GM18909 (cell line): ENCODE measurements around the gene PBRM1.

Experiments used
- ATAC-seq: cut with Tn5 transposase; IDR thresholded peaks from one replicate; pipeline ENCODE4 v1.9.1; 2021; ENCODE audit warnings: mild to moderate bottlenecking; ENCODE audit not compliant: unreplicated experiment, poor library complexity

The PBRM1 gene

DNA sequence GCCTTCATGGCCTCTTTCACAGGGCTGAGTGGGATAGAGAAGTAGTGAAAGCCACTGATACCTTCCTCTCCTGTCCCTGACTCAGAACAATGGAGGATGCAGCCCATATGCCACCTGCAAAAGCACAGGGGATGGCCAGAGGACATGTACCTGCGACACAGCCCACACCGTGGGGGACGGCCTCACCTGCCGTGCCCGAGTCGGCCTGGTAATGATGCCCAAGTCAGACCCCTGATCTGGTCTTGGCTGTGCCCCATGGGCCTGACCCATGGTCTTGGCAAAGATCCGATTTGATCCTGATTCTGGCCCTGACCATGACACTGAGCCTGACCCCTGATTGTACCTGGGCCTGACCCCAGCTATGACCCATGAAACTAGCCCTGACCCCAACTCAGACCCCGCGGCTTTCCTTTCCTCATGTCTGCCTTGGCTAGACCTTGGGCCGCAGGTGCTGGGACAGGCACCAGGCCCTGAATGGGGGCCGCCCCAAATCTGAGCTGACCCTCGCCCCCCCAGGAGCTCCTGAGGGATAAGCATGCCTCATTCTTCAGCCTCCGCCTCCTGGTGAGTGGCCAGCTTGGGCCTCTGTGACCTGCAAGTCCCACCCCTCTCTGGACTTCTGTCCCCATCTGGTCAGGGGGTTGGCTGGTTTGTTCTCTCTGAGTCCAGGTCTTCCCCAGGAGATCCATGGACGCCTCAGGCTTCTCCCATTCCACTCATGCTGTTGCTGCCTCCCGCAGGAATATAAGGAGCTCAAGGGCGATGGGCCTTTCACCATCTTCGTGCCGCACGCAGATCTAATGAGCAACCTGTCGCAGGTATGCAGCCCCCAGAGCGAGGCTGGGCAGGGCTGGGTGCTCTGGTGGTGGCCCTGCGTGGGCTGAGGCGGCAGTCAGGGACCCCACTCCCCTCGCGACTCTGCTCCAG, 167.7 kb downstream of the PBRM1 start:
- no peak for ATAC-seq

DNA sequence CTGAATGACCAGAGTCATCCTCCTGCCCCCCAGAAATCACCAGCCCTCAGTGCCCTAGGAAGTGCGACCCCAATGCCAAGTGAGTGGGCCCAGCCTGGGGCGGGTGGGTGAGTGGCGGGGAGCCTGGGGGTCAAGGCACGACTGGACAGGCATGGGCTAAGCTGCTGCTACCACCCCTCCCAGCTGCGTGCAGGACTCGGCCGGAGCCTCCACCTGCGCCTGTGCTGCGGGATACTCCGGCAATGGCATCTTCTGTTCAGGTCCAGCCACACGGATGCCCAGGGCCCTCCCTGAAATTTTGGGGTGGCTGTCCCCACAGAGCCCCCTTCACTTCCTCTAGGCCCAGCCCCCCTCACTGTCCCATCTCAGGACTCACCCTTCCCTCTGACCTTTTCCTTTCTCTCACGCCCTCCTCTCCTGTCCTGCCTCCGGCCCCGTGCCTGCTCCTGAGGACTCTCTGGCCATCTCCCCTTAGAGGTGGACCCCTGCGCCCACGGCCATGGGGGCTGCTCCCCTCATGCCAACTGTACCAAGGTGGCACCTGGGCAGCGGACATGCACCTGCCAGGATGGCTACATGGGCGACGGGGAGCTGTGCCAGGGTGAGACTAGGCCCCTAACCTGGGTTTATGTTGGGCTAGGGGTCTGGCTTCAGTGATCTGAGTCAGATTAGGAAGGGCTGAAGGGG, 169.1 kb downstream of the PBRM1 start:
- ATAC-seq, result no peak

GRCh38 chr3:52515192-52515591, 170.5 kb downstream of the PBRM1 start:
- no peak for ATAC-seq

DNA sequence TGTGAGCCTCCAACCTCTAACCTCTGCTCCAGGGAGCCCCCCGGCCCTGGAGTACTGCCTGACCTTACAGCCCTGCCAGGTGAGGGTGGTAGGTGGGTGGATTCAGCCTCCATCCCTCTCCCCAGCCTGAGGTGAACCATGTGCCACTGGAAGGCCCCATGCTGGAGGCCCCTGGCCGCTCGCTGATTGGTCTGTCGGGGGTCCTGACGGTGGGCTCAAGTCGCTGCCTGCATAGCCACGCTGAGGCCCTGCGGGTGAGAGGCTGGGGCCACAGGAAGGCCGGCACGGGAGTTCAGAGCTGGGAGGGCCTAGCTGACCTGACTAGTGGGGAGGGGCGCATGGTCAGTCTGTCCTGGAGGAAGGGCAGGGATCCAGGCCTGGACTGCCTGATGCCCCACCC, 171.1 kb downstream of the PBRM1 start:
- ATAC-seq, result no peak

GRCh38 chr3:52513281-52513680, 172.4 kb downstream of the PBRM1 start:
- ATAC-seq, result no peak

GRCh38 chr3:52512727-52513126, 173.0 kb downstream of the PBRM1 start:
- ATAC-seq, result no peak

DNA sequence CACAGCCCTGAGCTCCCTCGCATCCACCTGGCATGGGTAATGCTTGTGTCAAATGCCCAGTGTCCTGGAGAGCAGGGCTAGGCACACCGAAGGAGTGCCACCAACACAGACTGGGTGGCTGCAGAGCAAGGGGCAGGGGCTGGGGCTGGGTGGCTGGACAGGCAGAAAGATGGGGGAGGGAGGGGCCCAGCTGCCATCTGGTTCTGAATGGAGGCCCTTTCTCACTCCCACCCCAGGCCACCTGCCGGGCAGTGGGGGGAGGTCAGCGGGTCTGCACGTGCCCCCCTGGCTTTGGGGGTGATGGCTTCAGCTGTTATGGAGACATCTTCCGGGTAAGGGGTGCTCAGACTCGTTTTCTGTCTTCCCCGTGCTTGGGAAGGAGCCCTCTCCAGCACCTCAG, 173.6 kb downstream of the PBRM1 start:
- ATAC-seq, result no peak

DNA sequence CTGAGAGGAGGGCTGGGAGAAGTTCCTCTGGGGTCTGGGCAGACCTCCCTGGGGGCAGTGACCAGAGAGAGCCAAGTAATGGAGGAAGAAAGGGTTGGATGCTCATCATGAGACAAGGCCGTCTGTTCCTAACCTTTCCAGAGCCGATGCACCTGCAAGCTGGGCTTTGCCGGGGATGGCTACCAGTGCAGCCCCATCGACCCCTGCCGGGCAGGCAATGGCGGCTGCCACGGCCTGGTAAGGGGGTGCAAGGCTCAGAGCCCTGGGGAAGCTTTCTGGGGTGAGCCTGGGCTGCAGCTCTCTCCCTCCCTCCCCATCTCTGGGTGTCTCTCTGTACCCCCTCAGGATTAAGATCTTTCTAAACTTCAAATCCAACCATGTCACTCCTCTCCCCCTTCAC, 174.2 kb downstream of the PBRM1 start:
- no peak for ATAC-seq

DNA sequence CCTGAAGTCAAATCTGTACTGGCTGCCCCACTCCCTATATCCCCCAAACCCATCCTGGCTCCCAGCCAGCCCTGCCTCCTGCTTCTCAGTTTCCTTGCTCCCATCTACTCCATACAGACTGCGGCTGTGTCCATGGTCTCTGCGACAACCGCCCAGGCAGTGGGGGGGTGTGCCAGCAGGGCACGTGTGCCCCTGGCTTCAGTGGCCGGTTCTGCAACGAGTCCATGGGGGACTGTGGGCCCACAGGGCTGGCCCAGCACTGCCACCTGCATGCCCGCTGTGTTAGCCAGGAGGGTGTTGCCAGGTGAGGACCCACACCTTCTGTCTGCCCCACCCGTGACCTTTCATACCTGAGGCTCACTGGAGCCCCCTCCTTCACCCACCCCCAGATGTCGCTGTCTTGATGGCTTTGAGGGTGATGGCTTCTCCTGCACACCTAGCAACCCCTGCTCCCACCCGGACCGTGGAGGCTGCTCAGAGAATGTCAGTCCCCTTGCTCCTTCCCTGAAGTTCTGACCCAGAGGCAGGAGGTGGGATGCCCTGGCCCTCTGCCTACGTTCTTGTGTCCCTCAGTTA, 175.9 kb downstream of the PBRM1 start:
- no peak for ATAC-seq

DNA sequence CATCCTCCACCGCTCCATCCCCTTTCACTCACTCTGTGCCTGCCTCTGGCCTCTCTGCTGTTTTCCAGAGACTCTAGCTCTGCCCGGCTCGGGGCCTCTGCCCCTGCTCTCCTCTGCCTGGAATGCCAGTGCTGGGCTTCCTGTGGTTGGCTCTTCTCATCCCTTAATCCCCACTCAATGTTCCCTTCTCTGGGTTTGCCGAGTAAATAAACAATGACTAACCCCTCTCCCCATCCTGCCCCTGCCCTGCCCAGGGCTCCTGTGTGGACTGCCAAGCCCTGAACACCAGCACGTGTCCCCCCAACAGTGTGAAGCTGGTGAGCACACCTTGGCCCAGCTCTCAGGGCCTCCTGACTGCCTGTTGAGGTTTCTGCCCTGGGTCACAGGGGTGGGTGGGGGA, 178.4 kb downstream of the PBRM1 start:
- no peak for ATAC-seq

- ATAC-seq, result no peak
Measured at GRCh38 chr3:52506266-52506966, 179.3 kb downstream of the PBRM1 start.

DNA sequence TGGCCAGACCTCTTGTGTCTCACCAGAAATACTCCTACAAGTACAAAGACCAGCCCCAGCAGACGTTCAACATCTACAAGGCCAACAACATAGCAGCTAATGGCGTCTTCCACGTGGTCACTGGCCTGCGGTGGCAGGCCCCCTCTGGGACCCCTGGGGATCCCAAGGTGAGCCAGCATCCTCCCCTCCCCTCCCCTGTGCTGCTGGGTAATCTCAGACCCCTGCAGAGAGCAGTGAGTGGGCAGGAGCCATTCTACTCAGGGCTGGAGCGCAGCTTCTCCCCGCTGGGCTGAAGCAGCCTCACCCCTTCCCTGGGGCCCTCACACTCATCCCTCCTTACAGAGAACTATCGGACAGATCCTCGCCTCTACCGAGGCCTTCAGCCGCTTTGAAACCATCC, 180.7 kb downstream of the PBRM1 start:
- ATAC-seq, result no peak

DNA sequence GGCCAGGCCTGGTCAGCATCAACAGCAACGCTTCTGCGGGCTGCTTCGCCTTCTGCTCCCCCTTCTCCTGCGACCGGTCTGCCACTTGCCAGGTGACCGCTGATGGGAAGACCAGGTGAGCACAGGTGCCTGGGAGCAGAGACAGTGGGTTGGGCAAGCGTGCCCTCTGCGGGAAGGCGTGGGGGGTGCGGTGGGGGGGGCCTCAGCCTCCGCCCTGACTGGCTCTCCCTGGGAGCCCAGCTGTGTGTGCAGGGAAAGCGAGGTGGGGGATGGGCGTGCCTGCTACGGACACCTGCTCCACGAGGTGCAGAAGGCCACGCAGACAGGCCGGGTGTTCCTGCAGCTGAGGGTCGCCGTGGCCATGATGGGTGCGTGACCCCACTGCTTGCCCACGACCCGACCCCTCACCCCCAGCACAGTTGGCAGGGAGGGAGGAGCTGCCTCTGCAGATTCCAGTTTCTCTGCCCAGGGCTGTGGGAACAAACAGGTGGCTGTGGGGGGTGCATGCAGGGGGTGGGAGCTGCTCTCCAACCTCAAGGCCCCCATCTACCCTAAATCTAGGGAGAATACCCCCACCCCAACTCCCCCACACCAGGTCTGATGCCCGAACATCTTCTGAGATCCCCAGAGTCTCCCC, 181.8 kb downstream of the PBRM1 start:
- ATAC-seq, result no peak

DNA sequence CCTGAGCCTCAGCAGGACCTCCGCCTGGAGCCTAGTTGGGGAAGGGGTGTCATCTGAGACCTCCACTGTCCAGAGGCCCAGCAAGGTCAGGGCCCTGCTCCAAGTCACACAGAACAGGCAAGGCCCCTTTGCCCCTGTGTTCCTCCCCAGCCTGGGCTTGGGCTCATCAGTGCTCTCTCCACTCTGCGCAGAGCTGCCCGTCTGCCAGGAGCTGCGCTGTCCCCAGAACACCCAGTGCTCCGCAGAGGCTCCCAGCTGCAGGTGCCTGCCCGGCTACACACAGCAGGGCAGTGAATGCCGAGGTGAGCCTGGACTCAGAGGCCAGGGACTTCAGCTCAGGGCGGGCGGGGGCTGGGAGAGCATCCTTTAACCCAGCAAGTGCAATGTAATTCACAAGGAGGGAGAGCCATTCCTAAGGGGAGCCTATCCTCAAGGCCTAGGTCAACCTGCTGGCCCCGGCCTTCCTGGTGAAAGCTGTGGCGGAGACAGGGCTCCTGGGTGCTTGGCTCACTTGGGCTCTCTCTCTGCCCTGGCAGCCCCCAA, 182.8 kb downstream of the PBRM1 start:
- ATAC-seq, result no peak

DNA sequence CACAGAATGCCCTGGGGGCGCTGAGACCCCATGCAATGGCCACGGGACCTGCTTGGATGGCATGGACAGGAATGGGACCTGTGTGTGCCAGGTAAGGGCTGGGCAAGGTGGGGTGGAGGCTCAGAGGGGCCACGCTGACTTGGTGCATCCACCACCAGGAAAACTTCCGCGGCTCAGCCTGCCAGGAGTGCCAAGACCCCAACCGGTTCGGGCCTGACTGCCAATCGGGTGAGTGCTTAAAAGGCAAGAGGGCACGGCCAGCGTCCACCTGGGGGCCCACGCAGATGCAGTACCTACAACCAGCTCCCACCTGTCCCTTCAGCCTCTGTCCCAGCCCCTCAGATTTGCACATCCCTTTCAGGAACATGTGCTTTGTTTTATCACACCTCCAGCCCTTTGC, 183.7 kb downstream of the PBRM1 start:
- ATAC-seq, result no peak

- ATAC-seq, result no peak
Measured at GRCh38 chr3:52501046-52501445, 184.7 kb downstream of the PBRM1 start.

DNA sequence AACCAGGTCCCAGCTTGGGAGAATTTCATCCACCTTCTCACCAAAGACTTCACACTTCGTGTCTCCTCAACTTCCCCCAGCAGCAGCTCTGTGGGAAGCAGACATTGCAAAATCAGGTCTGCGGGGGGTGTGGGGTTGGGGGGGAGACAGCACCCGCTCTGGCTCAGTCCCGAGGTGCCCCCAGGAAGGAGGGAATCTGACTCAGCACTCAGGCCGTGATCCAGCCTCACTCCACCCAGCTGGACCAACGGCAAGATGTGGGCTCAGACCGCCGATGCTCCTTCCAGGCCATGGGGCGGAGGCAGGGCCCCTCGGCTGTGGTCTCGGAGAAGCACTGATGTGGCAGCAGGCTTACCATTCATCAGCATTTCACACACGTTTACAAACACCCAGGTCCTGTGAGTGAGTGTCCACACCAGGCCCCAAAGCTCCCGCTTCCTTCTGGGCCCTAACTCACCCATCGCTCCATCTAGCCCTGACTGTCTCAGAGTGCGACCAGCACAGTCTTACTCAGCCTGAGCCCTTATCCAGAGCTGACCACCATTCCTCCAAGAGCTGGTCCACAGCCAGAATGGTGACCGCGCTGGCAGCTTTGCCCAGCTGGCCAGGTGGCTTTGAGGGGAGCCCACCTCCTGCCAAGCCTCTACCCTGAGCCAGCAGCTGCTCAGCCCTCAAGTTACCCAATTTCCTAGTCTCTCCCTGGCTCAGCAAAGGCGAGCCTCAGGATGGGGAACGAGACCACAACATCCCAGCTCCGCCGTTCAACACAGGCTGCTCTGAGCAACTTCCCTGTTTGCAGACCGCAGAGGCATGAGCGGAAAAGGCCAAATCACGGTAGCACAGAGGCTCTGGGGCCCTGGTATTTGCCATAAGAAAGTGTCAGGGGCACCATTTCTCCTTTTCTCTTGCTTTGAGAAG, 187.3 kb downstream of the PBRM1 start:
- no peak for ATAC-seq

DNA sequence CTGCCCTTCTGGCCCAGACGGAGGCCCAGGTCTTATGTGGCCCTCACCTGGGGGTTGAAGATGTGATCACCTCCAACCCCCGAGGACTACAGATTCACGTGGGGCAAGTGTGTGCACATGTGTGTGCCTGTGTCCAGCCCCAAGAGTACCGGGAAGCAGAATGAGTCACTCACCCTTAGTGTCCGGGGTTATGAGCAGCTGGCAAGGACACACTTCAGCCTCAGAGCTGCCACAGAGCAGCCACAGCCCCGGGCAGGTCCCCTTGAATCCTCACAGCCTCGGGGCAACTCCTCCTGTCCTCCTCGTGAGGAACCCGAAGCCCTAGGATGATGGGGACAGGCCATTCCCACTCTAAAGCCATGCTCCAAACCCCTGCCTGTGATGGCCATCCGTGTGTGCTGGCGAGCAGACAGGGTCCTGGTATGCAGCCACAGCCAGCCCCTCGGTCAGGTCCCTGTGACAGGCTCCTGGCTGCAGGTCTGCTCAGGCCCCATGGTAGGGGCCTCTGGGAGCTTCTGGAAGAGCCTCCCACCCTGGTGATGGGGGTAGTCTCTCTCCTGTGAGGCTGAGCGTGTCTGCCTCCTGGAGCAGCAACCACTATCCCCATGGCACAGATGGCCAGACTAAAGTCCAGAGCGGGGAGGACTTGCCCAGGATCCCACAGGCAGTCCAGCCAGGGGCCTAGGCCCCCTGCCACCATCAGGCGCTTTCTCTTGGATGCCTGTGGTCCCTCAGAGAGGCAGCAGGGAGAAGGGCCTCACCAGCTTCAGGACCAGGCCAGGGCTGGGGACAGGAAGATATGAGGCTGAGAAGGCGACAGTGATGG, 189.7 kb downstream of the PBRM1 start:
- no peak for ATAC-seq
